HCT116 (cell line): ENCODE measurements around the gene DNAJC16. TPM values are rescaled to one million over a fixed set of nuclear protein-coding genes. Genes with fewer than 3 reads are reported as not detected.

Source experiments
- ATAC-seq: fragments of 200-7000 bp; cut with Tn5 transposase; 2 replicates; pipeline ENCODE4 v1.9.1; 2020; ENCODE audit warnings: mild to moderate bottlenecking, moderate library complexity
- BruUV-seq: library from RNA; stranded (reverse); fragments of 400-500 nt; replicated peaks from 2 replicates; lab custom pipeline; 2021; lab: Mats Ljungman, UMichigan
- CTCF ChIA-PET: fragments of 300-600 bp; sonication (Branson Sonifier 250); formaldehyde crosslinking; loops from one replicate; lab custom pipeline; 2021; ENCODE audit warnings: antibody characterized with exemption; lab: Charles Lee
- POLR2A ChIA-PET: fragments of 300-600, 350-600 bp; sonication (Branson Sonifier 250); formaldehyde crosslinking; loops from one replicate; lab custom pipeline; 2021; ENCODE audit warnings: antibody characterized with exemption; lab: Charles Lee
- RAD21 ChIA-PET, 2 experiments: fragments of 300-600 bp; sonication (Branson Sonifier 250); formaldehyde crosslinking; loops; one replicate each; lab custom pipeline; 2023; ENCODE audit warnings: low total read pairs in 2 of 2; ENCODE audit not compliant: uncharacterized antibody in 2 of 2, unreplicated experiment in 2 of 2, low non-redundant PET in 1 of 2; lab: Charles Lee
- DNase-seq: peaks from one replicate; pipeline ENCODE4 v3.0.0-alpha.2; 2010; ENCODE audit warnings: low read depth, low spot score
- H2AFZ ChIP-seq: fragments of 200-600 bp; shearing (Covaris generic), sonication (generic); 2 replicates; pipeline ENCODE4 v1.6.1; 2017; ENCODE audit warnings: low read depth, mixed run types, mixed read lengths, antibody characterized with exemption, low read length; ENCODE audit not compliant: poor library complexity, severe bottlenecking
- H3K27ac ChIP-seq: 2 replicates; pipeline ENCODE4 v1.5.1; 2012; ENCODE audit warnings: low read depth, low read length
- H3K27me3 ChIP-seq: fragments of 200-600 bp; sonication (generic); 2 replicates; pipeline ENCODE4 v1.6.1; 2016; ENCODE audit warnings: mixed run types, low read length, mixed read lengths; ENCODE audit not compliant: insufficient read depth
- H3K36me3 ChIP-seq, 2 experiments: fragments of 200-500 bp in 1 of 2; fragments of 200-600 bp in 1 of 2; sonication (Bioruptor generic) in 1 of 2; sonication (generic) in 1 of 2; 2 replicates each; pipeline versions ENCODE4 v1.5.1 to v1.6.1; 2014 to 2016; ENCODE audit warnings: low read length in 2 of 2, inconsistent platforms in 1 of 2, mixed read lengths in 1 of 2, mixed run types in 1 of 2; ENCODE audit not compliant: insufficient read depth in 2 of 2, control insufficient read depth in 1 of 2
- H3K4me1 ChIP-seq, 2 experiments: fragments of 200-600 bp in 1 of 2; sonication (generic) in 1 of 2; 2 replicates each; pipeline versions ENCODE4 v1.5.1 to v1.6.1; 2012 to 2017; ENCODE audit warnings: low read length in 2 of 2, inconsistent platforms in 1 of 2, mild to moderate bottlenecking in 1 of 2, mixed read lengths in 1 of 2, mixed run types in 1 of 2, moderate library complexity in 1 of 2; ENCODE audit not compliant: insufficient read depth in 2 of 2, control insufficient read depth in 1 of 2
- H3K4me2 ChIP-seq: fragments of 200-600 bp; sonication (generic); 2 replicates; pipeline ENCODE4 v1.6.1; 2017; ENCODE audit warnings: mixed run types, low read length, mixed read lengths
- H3K4me3 ChIP-seq, 2 experiments: fragments of 200-600 bp in 1 of 2; sonication (generic) in 1 of 2; replicated peaks in 1 of 2; 2 replicates each; pipeline ENCODE4 v1.5.1; 2011 to 2016; ENCODE audit warnings: low read length in 2 of 2, control low read depth in 1 of 2, low read depth in 1 of 2, mild to moderate bottlenecking in 1 of 2, mixed read lengths in 1 of 2, mixed run types in 1 of 2
- H3K79me2 ChIP-seq: fragments of 200-600 bp; sonication (generic); 2 replicates; pipeline ENCODE4 v1.6.1; 2017; ENCODE audit warnings: mild to moderate bottlenecking, mixed run types, low read length, moderate library complexity, mixed read lengths; ENCODE audit not compliant: insufficient read depth
- H3K9ac ChIP-seq: fragments of 200-600 bp; sonication (generic); 2 replicates; pipeline ENCODE4 v1.6.1; 2016; ENCODE audit warnings: low read length, mixed read lengths
- H3K9me2 ChIP-seq: fragments of 200-600 bp; sonication (generic), shearing (Covaris generic); 2 replicates; pipeline ENCODE4 v1.6.1; 2017; ENCODE audit warnings: mixed run types, mild to moderate bottlenecking, moderate library complexity; ENCODE audit not compliant: insufficient read depth
- H3K9me3 ChIP-seq, 2 experiments: fragments of 200-500 bp in 1 of 2; fragments of 200-600 bp in 1 of 2; sonication (Bioruptor generic) in 1 of 2; sonication (generic) in 1 of 2; 2 replicates each; pipeline ENCODE4 v1.6.1; 2014 to 2017; ENCODE audit warnings: low read length in 2 of 2, mixed read lengths in 2 of 2, inconsistent platforms in 1 of 2, low read depth in 1 of 2, mild to moderate bottlenecking in 1 of 2, mixed run types in 1 of 2, moderate library complexity in 1 of 2; ENCODE audit not compliant: control insufficient read depth in 1 of 2, insufficient read depth in 1 of 2
- H4K20me1 ChIP-seq: fragments of 200-600 bp; sonication (generic), shearing (Covaris generic); 2 replicates; pipeline ENCODE4 v1.6.1; 2017; ENCODE audit warnings: mixed run types, mild to moderate bottlenecking, moderate library complexity; ENCODE audit not compliant: insufficient read depth
- CBX3 ChIP-seq: IDR thresholded peaks from 2 replicates; pipeline ENCODE4 v1.6.1; 2012; ENCODE audit warnings: low read depth
- CEBPB ChIP-seq: IDR thresholded peaks from 2 replicates; pipeline ENCODE4 v1.6.1; 2012; ENCODE audit warnings: low read depth
- EGR1 ChIP-seq: IDR thresholded peaks from 2 replicates; pipeline ENCODE4 v1.6.1; 2012; ENCODE audit warnings: low read depth
- ELF1 ChIP-seq: IDR thresholded peaks from 2 replicates; pipeline ENCODE4 v1.6.1; 2012; ENCODE audit warnings: low read depth, borderline replicate concordance
- EZH2 ChIP-seq: fragments of 200-600 bp; sonication (generic); IDR thresholded peaks from 2 replicates; pipeline ENCODE4 v1.6.1; 2017; ENCODE audit warnings: antibody characterized with exemption, mixed run types
- EZH2phosphoT487 ChIP-seq: fragments of 200-600 bp; IDR thresholded peaks from 2 replicates; pipeline ENCODE4 v1.6.1; 2018; ENCODE audit warnings: antibody characterized with exemption, borderline replicate concordance
- FOSL1 ChIP-seq: IDR thresholded peaks from 2 replicates; pipeline ENCODE4 v1.6.1; 2012; ENCODE audit warnings: low read depth
- JUND ChIP-seq: IDR thresholded peaks from 2 replicates; pipeline ENCODE4 v1.6.1; 2012
- MAX ChIP-seq: IDR thresholded peaks from 2 replicates; pipeline ENCODE4 v1.6.1; 2012
- POLR2A ChIP-seq: IDR thresholded peaks from 2 replicates; pipeline ENCODE4 v1.7.0; 2011; ENCODE audit warnings: borderline replicate concordance; ENCODE audit not compliant: insufficient read depth, insufficient read length; ENCODE audit errors: extremely low read depth
- POLR2AphosphoS5 ChIP-seq: IDR thresholded peaks from 2 replicates; pipeline ENCODE4 v1.6.1; 2011; ENCODE audit warnings: mild to moderate bottlenecking, low read depth, low read length, moderate library complexity
- REST ChIP-seq: IDR thresholded peaks from 2 replicates; pipeline ENCODE4 v1.6.1; 2012; ENCODE audit warnings: low read depth
- SIN3A ChIP-seq: IDR thresholded peaks from 2 replicates; pipeline ENCODE4 v1.6.1; 2012; ENCODE audit warnings: low read depth
- SRF ChIP-seq: IDR thresholded peaks from 2 replicates; pipeline ENCODE4 v1.6.1; 2012; ENCODE audit warnings: low read depth
- YY1 ChIP-seq: IDR thresholded peaks from 2 replicates; pipeline ENCODE4 v1.6.1; 2011; ENCODE audit warnings: low read length, low read depth, moderate library complexity, mild to moderate bottlenecking; ENCODE audit not compliant: insufficient replicate concordance; ENCODE audit errors: extremely low read depth
- intact Hi-C: fragments of 100-400 bp; cut with micrococcal nuclease; formaldehyde crosslinking; loops from 2 replicates; pipeline ENCODE4 v1.10.0; 2022
- total RNA-seq: library from RNA; stranded (reverse); gene quantifications from one replicate; pipeline ENCODE4 v1.2.1, GENCODE V29; 2021; ENCODE audit not compliant: unreplicated experiment
- TF ChIP-seq, protein P1 (sequence below): IDR thresholded peaks from 2 replicates; pipeline ENCODE4 v1.6.1; 2012

The DNAJC16 gene
- total RNA-seq, 1 experiment from 2014 or later, result 20.6 TPM

DNA sequence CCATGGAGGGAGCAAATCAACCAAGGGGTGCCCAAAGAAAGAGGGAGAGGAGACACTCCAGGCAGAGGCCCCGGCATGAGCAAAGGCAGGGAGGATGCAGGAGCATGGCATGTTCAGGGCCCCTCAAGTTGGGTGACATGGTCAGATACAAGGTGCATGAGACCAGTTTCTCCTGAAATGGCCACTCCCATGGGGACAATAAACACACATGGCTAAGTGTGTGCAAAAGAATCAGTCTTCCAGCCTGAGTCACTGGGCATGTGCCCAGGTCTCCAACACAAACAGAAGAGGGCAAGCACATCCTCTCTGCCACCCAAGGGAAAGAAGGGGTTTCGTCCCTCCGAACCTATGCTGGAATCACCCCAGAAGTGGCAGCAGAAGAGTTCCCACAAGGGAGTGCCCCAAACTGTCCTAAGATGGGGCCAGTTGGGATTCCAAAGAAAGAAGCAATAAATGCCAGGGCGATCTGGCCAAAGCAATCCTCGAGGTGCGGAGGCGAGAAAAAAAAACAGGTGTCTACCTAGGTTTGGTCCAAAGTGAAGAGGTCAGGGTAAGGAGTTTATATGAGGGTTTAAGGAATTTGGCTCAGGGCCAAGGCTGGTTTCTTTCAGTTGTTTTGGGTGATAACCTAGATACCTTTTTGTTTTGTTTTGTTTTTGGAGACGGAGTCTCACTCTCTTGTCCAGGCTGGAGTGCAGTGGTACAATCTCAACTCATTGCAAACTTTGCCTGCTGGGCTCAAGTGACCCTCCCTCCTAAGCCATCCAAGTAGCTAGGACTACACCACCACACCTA lies 15.8 kb upstream of the DNAJC16 start:
- Histone ChIP-seq H3K36me3 (peaks cover 0 to 2% of the 10 kb centered on the region in 2 experiments; a peak in 1 of 4 replicates), H3K4me1 (no peaks in the 10 kb centered on the region), H3K4me2 (no peak overlapping the region), H3K9me2 (no peaks in the 10 kb centered on the region), H4K20me1 (no peaks in the 10 kb centered on the region), H3K27ac (no peak overlapping the region), H3K4me3 (no peak overlapping the region), H3K9me3 (no peaks in the 10 kb centered on the region), H3K79me2 (no peaks in the 10 kb centered on the region), H2AFZ (no peak overlapping the region), H3K9ac (no peak overlapping the region), H3K27me3 (no peaks in the 10 kb centered on the region)
- BruUV-seq, result no TSS peak
- no peak for DNase-seq
- TF ChIP-seq EZH2phosphoT487, result no peak
- TF ChIP-seq POLR2AphosphoS5, result no peak
- TF ChIP-seq REST, result no peak
- no peak for TF ChIP-seq CEBPB
- no peak for TF ChIP-seq SRF
- TF ChIP-seq ELF1, result no peak
- TF ChIP-seq JUND, result no peak
- TF ChIP-seq FOSL1, result no peak
- no peak for TF ChIP-seq MAX
- TF ChIP-seq POLR2A, result no peak
- no peak for TF ChIP-seq SIN3A
- no peak for TF ChIP-seq YY1
- TF ChIP-seq EZH2, result no peak
- TF ChIP-seq, protein P1, sequence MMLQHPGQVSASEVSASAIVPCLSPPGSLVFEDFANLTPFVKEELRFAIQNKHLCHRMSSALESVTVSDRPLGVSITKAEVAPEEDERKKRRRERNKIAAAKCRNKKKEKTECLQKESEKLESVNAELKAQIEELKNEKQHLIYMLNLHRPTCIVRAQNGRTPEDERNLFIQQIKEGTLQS, result no peak
- TF ChIP-seq CBX3, result no peak
- no peak for TF ChIP-seq EGR1
- RAD21 ChIA-PET, result no interaction called here
- no peak for ATAC-seq
- POLR2A ChIA-PET, result no interaction called here
- intact Hi-C loops, result no loop called here
- CTCF ChIA-PET, result no interaction called here
